H1 (cell line): Measurements from ENCODE around the gene CBARP. TPM values are rescaled to one million over a fixed set of nuclear protein-coding genes. Genes with fewer than 3 reads are reported as not detected.

ENCODE experiments used
- GTF2F1 ChIP-seq: IDR thresholded peaks from 2 replicates; pipeline ENCODE4 v1.6.1; 2012; ENCODE audit warnings: low read depth, low read length, improper control_type of control experiment, borderline replicate concordance
- KDM4A ChIP-seq: IDR thresholded peaks from one replicate; pipeline ENCODE4 v1.7.1; 2012; ENCODE audit warnings: low read depth, mild to moderate bottlenecking, moderate library complexity, low read length, inconsistent platforms; ENCODE audit not compliant: severe bottlenecking
- POLR2A ChIP-seq, 2 experiments: IDR thresholded peaks; 1 replicate in 1 of 2; 2 replicates in 1 of 2; pipeline ENCODE4 v1.6.1; 2011; ENCODE audit warnings: low read depth in 2 of 2, low read length in 2 of 2, mild to moderate bottlenecking in 2 of 2; ENCODE audit errors: control extremely low read depth in 1 of 2
- TCF12 ChIP-seq: IDR thresholded peaks from 2 replicates; pipeline ENCODE4 v1.6.1; 2011; ENCODE audit warnings: low read depth, mild to moderate bottlenecking, low read length
- ZNF274 ChIP-seq: IDR thresholded peaks from 2 replicates; pipeline ENCODE4 v1.7.0; 2012; ENCODE audit warnings: low read length, borderline replicate concordance; ENCODE audit errors: extremely low read depth
- polyA plus RNA-seq, 7 experiments: library from polyadenylated mRNA; depleted of rRNA in 3 of 7; stranded (reverse) in 5 of 7; unstranded in 2 of 7; fragments of >200 nt in 5 of 7; fragments of 200-250 nt in 2 of 7; gene quantifications; 1 replicate in 5 of 7; 2 replicates in 1 of 7; 4 replicates in 1 of 7; pipeline versions ENCODE4 v1.2.1 to v1.2.3, GENCODE V29; 2011 to 2013; ENCODE audit warnings: missing spikeins in 2 of 7, mixed read lengths in 2 of 7
- total RNA-seq: library from RNA; stranded (reverse); fragmentation: NEBNext Ultra II Directional; extraction: Animal tissue kit (Norgen Biotek cat#: 25700); gene quantifications from 2 replicates; pipeline ENCODE4 v1.2.1, GENCODE V29; 2021

The CBARP gene
- total and polyA plus RNA-seq, 2 of the 8 experiments (the other 6 are each of a cell fraction or from before 2014, with no cell fraction given) = 4.9 to 14.7 TPM

DNA sequence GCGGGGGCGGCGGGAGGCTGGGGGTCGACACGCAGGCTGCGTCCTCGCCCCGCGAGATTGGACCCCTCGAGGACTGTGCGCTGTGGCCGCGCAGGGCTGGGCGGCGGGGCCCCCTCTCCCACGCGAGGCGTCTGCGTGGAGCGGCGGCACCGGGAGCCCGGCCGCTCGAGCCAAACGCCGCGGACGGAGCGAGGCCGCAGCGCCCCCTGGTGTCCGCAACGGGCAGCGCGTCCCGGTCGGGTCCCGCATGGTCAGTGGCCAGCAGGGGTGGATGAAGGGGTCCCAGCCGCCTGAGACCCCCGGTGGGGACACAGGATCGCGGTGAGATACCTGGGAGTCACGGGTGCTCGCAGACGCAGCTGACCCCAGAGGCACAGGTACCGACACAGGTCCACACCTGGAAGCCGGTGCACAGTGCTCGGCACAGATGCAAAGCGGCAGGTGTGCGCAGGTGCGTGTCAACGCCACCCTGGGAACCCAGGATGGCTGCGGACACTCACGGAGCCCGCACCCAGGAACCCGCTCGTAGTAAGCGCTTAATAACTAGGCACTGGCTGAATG lies 29.2 kb upstream of the CBARP start (continued):
- TF ChIP-seq TCF12 (no peak), ZNF274 (no peak), GTF2F1 (no peak), KDM4A (no peak), POLR2A (IDR thresholded peaks at IDR 0.05; ENCODE audit: control extremely low read depth in 1 of 2, low read depth in 2 of 2, low read length in 2 of 2) (no peak; a peak in 1 of 3 replicates)
